GM12878 (cell line): ENCODE measurements around the gene ATP6V0A4. TPM values are rescaled to one million over a fixed set of nuclear protein-coding genes. Genes with fewer than 3 reads are reported as not detected.

Source experiments
- ATAC-seq: fragments of 200-7000 bp; cut with Tn5 transposase; 3 replicates; pipeline ENCODE4 v1.9.1; 2020; ENCODE audit warnings: mild to moderate bottlenecking, moderate library complexity
- BruUV-seq: library from RNA; stranded (reverse); fragments of 400-500 nt; replicated peaks from 2 replicates; lab custom pipeline; 2021; lab: Mats Ljungman, UMichigan
- CTCF ChIA-PET: fragments of 300-600 bp; sonication (Branson Sonifier 250); formaldehyde crosslinking; extraction: SDS; loops from one replicate; lab custom pipeline; 2021; ENCODE audit warnings: inconsistent platforms; lab: Yijun Ruan, JAX
- POLR2A ChIA-PET: fragments of 350-600 bp; formaldehyde crosslinking; extraction: SDS; loops from one replicate; lab custom pipeline; 2021; ENCODE audit warnings: inconsistent platforms; lab: Charles Lee
- RAD21 ChIA-PET: fragments of 300-600 bp; sonication (Branson Sonifier 250); formaldehyde crosslinking; loops from one replicate; lab custom pipeline; 2023; ENCODE audit warnings: antibody characterized with exemption; ENCODE audit not compliant: unreplicated experiment; lab: Charles Lee
- SMC1A ChIA-PET: fragments of 300-600 bp; sonication (Branson Sonifier 250); formaldehyde crosslinking; loops from one replicate; lab custom pipeline; 2023; ENCODE audit not compliant: unreplicated experiment, uncharacterized antibody; lab: Charles Lee
- DNase-seq: peaks from one replicate; pipeline ENCODE4 v3.0.0-alpha.2; 2011; ENCODE audit warnings: low read depth, low spot score
- FAIRE-seq: peaks from 3 replicates; lab custom pipeline; 2011; peaks lifted over from hg19 to GRCh38; lab: Jason Lieb, UNC
- H2AFZ ChIP-seq: 2 replicates; pipeline ENCODE4 v1.6.0; 2011; ENCODE audit warnings: low read depth, low read length, control low read depth; ENCODE audit not compliant: control insufficient read depth
- H3K27ac ChIP-seq: 2 replicates; pipeline ENCODE4 v1.5.1; 2011; ENCODE audit warnings: control low read depth; ENCODE audit not compliant: control insufficient read depth, insufficient read depth
- H3K27me3 ChIP-seq, 2 experiments: replicated peaks in 1 of 2; 2 replicates each; pipeline versions ENCODE4 v1.6.0 to v1.6.1; 2011; ENCODE audit warnings: low read length in 1 of 2; ENCODE audit not compliant: control insufficient read depth in 2 of 2, insufficient read depth in 2 of 2
- H3K36me3 ChIP-seq, 2 experiments: 2 replicates each; pipeline ENCODE4 v1.5.1; 2011; ENCODE audit warnings: low read length in 1 of 2; ENCODE audit not compliant: control insufficient read depth in 2 of 2, insufficient read depth in 2 of 2
- H3K4me1 ChIP-seq: 2 replicates; pipeline ENCODE4 v1.6.1; 2011; ENCODE audit warnings: mild to moderate bottlenecking, low read length, moderate library complexity, mixed read lengths; ENCODE audit not compliant: control insufficient read depth, insufficient read depth
- H3K4me2 ChIP-seq: 2 replicates; pipeline ENCODE4 v1.6.0; 2011; ENCODE audit warnings: control low read depth; ENCODE audit not compliant: control insufficient read depth, insufficient read depth
- H3K4me3 ChIP-seq: fragments of 200-600 bp; sonication (generic); 2 replicates; pipeline ENCODE4 v1.5.1; 2016
- H3K79me2 ChIP-seq: 2 replicates; pipeline ENCODE4 v1.6.0; 2011; ENCODE audit warnings: low read length; ENCODE audit not compliant: control insufficient read depth, insufficient read depth
- H3K9ac ChIP-seq: 2 replicates; pipeline ENCODE4 v1.8.0; 2011; ENCODE audit warnings: low read length, control low read depth, mixed read lengths; ENCODE audit not compliant: control insufficient read depth, insufficient read depth
- H3K9me3 ChIP-seq: replicated peaks from 3 replicates; pipeline ENCODE4 v1.5.1; 2011; ENCODE audit warnings: mild to moderate bottlenecking, low read length; ENCODE audit not compliant: control insufficient read depth, insufficient read depth
- H4K20me1 ChIP-seq: 2 replicates; pipeline ENCODE4 v1.6.0; 2011; ENCODE audit not compliant: control insufficient read depth, insufficient read depth
- ETV6 ChIP-seq, 2 experiments: fragments of 450-650 bp in 1 of 2; IDR thresholded peaks in 1 of 2; conservative IDR thresholded peaks in 1 of 2; 2 replicates each; pipeline ENCODE4 v1.6.1; 2014; ENCODE audit warnings: antibody characterized with exemption in 1 of 2, borderline replicate concordance in 1 of 2, low read depth in 1 of 2, mild to moderate bottlenecking in 1 of 2, moderate library complexity in 1 of 2
- HDAC6 ChIP-seq: fragments of 200-600 bp; sonication (generic); IDR thresholded peaks from one replicate; pipeline ENCODE4 v1.8.0; 2017; ENCODE audit warnings: antibody characterized with exemption; ENCODE audit not compliant: unreplicated experiment
- KDM1A ChIP-seq: fragments of 200-600 bp; sonication (generic); IDR thresholded peaks from 2 replicates; pipeline ENCODE4 v1.6.1; 2016; ENCODE audit warnings: borderline replicate concordance
- MEF2A ChIP-seq: IDR thresholded peaks from 2 replicates; pipeline ENCODE4 v1.6.1; 2011; ENCODE audit warnings: low read depth, mild to moderate bottlenecking, low read length, moderate library complexity; ENCODE audit not compliant: insufficient read depth
- MXI1 ChIP-seq: fragments of 150-350 bp; IDR thresholded peaks from 2 replicates; pipeline ENCODE4 v1.6.1; 2011; ENCODE audit warnings: low read depth, mild to moderate bottlenecking, inconsistent platforms, low read length, improper control_type of control experiment
- NFYA ChIP-seq: IDR thresholded peaks from 2 replicates; pipeline ENCODE4 v1.6.1; 2011; ENCODE audit warnings: low read depth, mild to moderate bottlenecking, low read length, improper control_type of control experiment, borderline replicate concordance
- NR2C1 ChIP-seq: fragments of 450-650 bp; IDR thresholded peaks from 2 replicates; pipeline ENCODE4 v1.6.1; 2017; ENCODE audit warnings: antibody characterized with exemption, mild to moderate bottlenecking, moderate library complexity
- PAX5 ChIP-seq: IDR thresholded peaks from 2 replicates; pipeline ENCODE4 v1.6.1; 2011; ENCODE audit warnings: low read depth, low read length, borderline replicate concordance
- SIX5 ChIP-seq: IDR thresholded peaks from 2 replicates; pipeline ENCODE4 v1.6.1; 2011; ENCODE audit warnings: mild to moderate bottlenecking, low read depth, low read length, moderate library complexity; ENCODE audit not compliant: severe bottlenecking
- TCF3 ChIP-seq: IDR thresholded peaks from 2 replicates; pipeline ENCODE4 v1.6.1; 2012; ENCODE audit warnings: low read depth, mild to moderate bottlenecking, low read length, borderline replicate concordance; ENCODE audit not compliant: insufficient read depth
- ZNF384 ChIP-seq: IDR thresholded peaks from 2 replicates; pipeline ENCODE4 v1.6.1; 2012; ENCODE audit warnings: low read depth, mild to moderate bottlenecking, low read length, improper control_type of control experiment, borderline replicate concordance
- WGBS: methylation state at CpG from one replicate; pipeline ENCODE4 v1.1.6; 2016; ENCODE audit warnings: low lambda C conversion rate; ENCODE audit not compliant: insufficient replicate concordance, insufficient coverage; ENCODE audit errors: missing lambda C conversion rate; 5-methylcytosine and 5-hydroxymethylcytosine counted together
- in situ Hi-C: fragments of 300-500 bp; cut with MboI; formaldehyde crosslinking; loops from 9 replicates; pipeline ENCODE4 v1.14.3; 2018; ENCODE audit warnings: mixed read lengths
- intact Hi-C: fragments of 100-400 bp; cut with micrococcal nuclease; formaldehyde crosslinking; loops from one replicate; pipeline ENCODE4 v1.14.2; 2022; ENCODE audit not compliant: unreplicated experiment
- polyA plus RNA-seq, 11 experiments: library from polyadenylated mRNA; depleted of rRNA in 4 of 11; unstranded in 6 of 11; stranded (reverse) in 5 of 11; fragments of >200 nt; fragmentation: Nextera tagmentation in 4 of 11; fragmentation: Illumina TruSeq in 1 of 11; extraction: Ambion mirVana in 4 of 11; extraction: Trizol in 1 of 11; gene quantifications; 1 replicate in 1 of 11; 2 replicates in 10 of 11; pipeline versions ENCODE4 v1.2.1 to v1.2.3, GENCODE V29; 2011 to 2016; ENCODE audit warnings: inconsistent platforms in 2 of 11, missing spikeins in 2 of 11, low read depth in 1 of 11
- total RNA-seq, 4 experiments: library from RNA; depleted of rRNA in 3 of 4; stranded (reverse); fragments of >200 nt in 3 of 4; fragmentation: Illumina TruSeq in 1 of 4; extraction: Trizol in 1 of 4; gene quantifications; 2 replicates each; pipeline versions ENCODE4 v1.2.1 to v1.2.3, GENCODE V29; 2013 to 2021
- TF ChIP-seq, protein P1 (sequence below): fragments of 450-650 bp; IDR thresholded peaks from 2 replicates; pipeline ENCODE4 v1.6.1; 2018; ENCODE audit warnings: mild to moderate bottlenecking, low read depth, moderate library complexity; ENCODE audit not compliant: partially characterized antibody
- TF ChIP-seq, protein P2 (sequence below): fragments of 450-650 bp; IDR thresholded peaks from 2 replicates; pipeline ENCODE4 v1.6.1; 2018; ENCODE audit warnings: borderline replicate concordance, mild to moderate bottlenecking; ENCODE audit not compliant: partially characterized antibody
- TF ChIP-seq, protein P3 (sequence below): IDR thresholded peaks from 2 replicates; pipeline ENCODE4 v1.6.1; 2012; ENCODE audit warnings: low read depth, low read length, improper control_type of control experiment

The ATP6V0A4 gene
- total and polyA plus RNA-seq, 10 of the 15 experiments (the other 5 are each of a cell fraction or from before 2014, with no cell fraction given), result not detected

DNA sequence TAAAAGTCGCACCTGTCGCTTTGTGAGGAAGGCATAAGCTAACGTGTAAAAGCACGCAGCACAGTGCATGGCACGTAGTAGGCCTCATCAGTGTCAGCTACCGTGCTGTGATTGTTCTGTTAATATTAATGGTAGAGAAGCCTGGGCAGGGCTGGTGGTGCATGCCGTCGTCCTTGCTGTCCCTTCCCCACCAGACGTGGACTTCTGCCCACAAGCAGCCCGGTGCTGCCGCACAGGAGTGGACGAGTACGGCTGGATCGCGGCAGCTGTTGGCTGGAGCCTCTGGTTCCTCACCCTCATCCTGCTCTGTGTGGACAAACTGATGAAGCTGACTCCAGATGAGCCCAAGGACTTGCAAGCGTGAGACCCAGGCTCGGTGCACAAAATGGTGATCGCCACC is 4.7 kb upstream of the ATP6V0A4 start:
- Histone ChIP-seq H3K79me2 (no peaks in the 10 kb centered on the region), H4K20me1 (no peaks in the 10 kb centered on the region), H3K4me3 (no peak overlapping the region), H2AFZ (no peak overlapping the region), H3K27ac (no peak overlapping the region), H3K9me3 (no peaks in the 10 kb centered on the region; the same call in 2 of the 3 replicates), H3K4me1 (no peaks in the 10 kb centered on the region), H3K27me3 (no peaks in the 10 kb centered on the region), H3K36me3 (no peaks in the 10 kb centered on the region), H3K4me2 (no peak overlapping the region), H3K9ac (no peak overlapping the region)
- CTCF ChIA-PET, result no interaction called here
- TF ChIP-seq, protein P1, sequence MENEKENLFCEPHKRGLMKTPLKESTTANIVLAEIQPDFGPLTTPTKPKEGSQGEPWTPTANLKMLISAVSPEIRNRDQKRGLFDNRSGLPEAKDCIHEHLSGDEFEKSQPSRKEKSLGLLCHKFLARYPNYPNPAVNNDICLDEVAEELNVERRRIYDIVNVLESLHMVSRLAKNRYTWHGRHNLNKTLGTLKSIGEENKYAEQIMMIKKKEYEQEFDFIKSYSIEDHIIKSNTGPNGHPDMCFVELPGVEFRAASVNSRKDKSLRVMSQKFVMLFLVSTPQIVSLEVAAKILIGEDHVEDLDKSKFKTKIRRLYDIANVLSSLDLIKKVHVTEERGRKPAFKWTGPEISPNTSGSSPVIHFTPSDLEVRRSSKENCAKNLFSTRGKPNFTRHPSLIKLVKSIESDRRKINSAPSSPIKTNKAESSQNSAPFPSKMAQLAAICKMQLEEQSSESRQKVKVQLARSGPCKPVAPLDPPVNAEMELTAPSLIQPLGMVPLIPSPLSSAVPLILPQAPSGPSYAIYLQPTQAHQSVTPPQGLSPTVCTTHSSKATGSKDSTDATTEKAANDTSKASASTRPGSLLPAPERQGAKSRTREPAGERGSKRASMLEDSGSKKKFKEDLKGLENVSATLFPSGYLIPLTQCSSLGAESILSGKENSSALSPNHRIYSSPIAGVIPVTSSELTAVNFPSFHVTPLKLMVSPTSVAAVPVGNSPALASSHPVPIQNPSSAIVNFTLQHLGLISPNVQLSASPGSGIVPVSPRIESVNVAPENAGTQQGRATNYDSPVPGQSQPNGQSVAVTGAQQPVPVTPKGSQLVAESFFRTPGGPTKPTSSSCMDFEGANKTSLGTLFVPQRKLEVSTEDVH, result no peak
- no peak for TF ChIP-seq PAX5
- TF ChIP-seq TCF3, result no peak
- no peak for TF ChIP-seq NR2C1
- TF ChIP-seq MEF2A, result no peak
- TF ChIP-seq HDAC6, result no peak
- TF ChIP-seq, protein P2, sequence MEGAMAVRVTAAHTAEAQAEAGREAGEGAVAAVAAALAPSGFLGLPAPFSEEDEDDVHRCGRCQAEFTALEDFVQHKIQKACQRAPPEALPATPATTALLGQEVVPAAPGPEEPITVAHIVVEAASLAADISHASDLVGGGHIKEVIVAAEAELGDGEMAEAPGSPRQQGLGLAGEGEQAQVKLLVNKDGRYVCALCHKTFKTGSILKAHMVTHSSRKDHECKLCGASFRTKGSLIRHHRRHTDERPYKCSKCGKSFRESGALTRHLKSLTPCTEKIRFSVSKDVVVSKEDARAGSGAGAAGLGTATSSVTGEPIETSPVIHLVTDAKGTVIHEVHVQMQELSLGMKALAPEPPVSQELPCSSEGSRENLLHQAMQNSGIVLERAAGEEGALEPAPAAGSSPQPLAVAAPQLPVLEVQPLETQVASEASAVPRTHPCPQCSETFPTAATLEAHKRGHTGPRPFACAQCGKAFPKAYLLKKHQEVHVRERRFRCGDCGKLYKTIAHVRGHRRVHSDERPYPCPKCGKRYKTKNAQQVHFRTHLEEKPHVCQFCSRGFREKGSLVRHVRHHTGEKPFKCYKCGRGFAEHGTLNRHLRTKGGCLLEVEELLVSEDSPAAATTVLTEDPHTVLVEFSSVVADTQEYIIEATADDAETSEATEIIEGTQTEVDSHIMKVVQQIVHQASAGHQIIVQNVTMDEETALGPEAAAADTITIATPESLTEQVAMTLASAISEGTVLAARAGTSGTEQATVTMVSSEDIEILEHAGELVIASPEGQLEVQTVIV, result no peak
- TF ChIP-seq SIX5, result no peak
- no peak for TF ChIP-seq ETV6 (conservative IDR thresholded peaks at IDR 0.05 in 1 of 2, IDR thresholded peaks at IDR 0.05 in 1 of 2; ENCODE audit: borderline replicate concordance in 1 of 2, low read depth in 1 of 2)
- TF ChIP-seq KDM1A, result no peak
- no peak for TF ChIP-seq ZNF384
- TF ChIP-seq NFYA, result no peak
- TF ChIP-seq MXI1, result no peak
- TF ChIP-seq, protein P3, sequence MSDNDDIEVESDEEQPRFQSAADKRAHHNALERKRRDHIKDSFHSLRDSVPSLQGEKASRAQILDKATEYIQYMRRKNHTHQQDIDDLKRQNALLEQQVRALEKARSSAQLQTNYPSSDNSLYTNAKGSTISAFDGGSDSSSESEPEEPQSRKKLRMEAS, result no peak
- RAD21 ChIA-PET, result no interaction called here
- FAIRE-seq, result no peak
- in situ Hi-C loops (no loop called here), intact Hi-C loops (no loop called here)
- SMC1A ChIA-PET, result no interaction called here
- no TSS peak for BruUV-seq
- no peak for DNase-seq
- POLR2A ChIA-PET, result no interaction called here
- no peak for ATAC-seq
- 77% methylated on average over 18 of the region's 18 CpGs for WGBS
